ENCODE data around the gene TSPAN17. TPM values are rescaled to one million over a fixed set of nuclear protein-coding genes. Genes with fewer than 3 reads are reported as not detected.
"Not testable (repeated sequence)": the region's sequence is repeated elsewhere in the genome, so short reads cannot be mapped to it uniquely, and the experiment has no call there.

Gene TSPAN17, protein sequence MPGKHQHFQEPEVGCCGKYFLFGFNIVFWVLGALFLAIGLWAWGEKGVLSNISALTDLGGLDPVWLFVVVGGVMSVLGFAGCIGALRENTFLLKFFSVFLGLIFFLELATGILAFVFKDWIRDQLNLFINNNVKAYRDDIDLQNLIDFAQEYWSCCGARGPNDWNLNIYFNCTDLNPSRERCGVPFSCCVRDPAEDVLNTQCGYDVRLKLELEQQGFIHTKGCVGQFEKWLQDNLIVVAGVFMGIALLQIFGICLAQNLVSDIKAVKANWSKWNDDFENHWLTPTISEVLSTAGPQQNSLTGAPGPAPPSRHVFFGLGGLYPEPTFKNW
- total RNA-seq (2014; rRNA removed; shearing (Covaris generic); ENCODE audit: low replicate concordance) = 93.4 and 126 TPM in 2 replicates

DNA sequence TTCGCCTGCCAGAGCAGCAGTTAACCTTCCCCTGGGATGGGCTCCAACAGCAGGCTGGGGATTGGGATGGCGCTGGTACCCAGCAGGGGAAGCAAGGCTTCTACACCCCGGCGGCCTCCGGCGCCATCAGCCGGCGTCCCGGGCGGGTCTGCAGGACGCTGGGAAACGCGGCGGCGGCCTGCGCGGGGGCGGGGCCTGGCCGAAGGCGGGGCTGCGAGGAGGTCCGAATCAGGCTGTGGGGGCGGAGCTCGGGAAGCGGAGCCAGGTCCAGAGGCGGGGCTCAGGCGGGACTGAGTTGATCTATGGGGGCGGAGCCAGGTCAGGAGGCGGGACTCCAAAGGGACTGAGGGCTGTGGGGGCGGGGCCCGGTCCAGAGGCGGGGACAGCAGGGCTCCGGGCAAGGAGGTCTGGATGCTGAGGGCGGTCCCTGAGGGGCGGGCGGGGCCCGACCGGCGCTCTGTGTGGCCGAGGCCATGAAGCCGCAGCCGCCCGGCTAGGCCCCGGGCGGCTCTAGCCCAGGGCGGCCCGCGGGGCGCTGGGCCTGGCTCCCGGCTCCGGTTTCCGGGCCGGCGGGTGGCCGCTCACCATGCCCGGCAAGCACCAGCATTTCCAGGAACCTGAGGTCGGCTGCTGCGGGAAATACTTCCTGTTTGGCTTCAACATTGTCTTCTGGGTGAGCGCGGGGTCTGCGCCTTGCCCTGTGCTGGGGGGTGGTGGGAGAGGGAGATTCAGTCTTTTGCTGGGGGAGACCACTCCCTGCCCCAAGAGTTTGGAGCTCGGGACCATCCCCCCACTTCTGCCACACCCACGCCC is at the start of gene TSPAN17:
Gene TSPAN17 (plus strand): TSS at position 455 of the 813 bp plus-strand sequence. CDS start 132 bp downstream, at position 587.
- peak; percentile 98 for DNase-seq (ENCODE audit: low read depth)
- in situ Hi-C loops (cut with HindIII; ENCODE audit: low pct_unique_long_range_greater_than_20kb, low sequenced_read_pairs) = no loop called here

DNA sequence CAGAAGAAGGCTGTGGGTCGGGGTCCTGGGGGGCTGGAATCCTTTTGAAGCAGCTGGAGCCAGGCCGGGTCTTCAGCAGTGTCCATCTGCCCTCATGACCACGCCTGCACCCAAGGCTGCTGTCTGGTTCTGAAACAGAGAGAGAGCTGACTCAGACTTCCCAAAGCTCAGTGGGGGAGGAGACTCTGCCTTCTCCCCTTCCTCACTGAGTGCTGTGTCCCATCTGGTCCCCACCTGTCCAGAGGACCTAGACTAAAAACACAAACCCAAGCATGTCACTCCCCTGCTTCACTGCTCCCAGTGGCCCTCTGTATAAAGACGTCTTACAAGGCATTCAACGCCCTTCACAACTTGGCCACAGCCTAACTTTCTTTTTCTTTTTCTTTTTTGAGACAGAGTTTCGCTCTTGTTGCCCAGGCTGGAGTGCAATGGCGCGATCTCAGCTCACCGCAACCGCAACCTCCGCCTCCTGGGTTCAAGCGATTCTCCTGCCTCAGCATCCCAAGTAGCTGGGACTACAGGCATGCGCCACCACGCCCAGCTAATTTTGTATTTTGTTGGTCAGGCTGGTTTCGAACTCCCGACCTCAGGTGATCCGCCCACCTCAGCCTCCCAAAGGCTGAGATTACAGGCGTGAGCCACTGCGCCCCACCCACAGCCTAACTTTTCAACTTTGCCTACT is 47.4 kb upstream of the TSPAN17 start:
- in situ Hi-C loops (cut with HindIII; ENCODE audit: low pct_unique_long_range_greater_than_20kb, low sequenced_read_pairs); DNase-seq (ENCODE audit: low read depth): not testable (repeated sequence)

DNA sequence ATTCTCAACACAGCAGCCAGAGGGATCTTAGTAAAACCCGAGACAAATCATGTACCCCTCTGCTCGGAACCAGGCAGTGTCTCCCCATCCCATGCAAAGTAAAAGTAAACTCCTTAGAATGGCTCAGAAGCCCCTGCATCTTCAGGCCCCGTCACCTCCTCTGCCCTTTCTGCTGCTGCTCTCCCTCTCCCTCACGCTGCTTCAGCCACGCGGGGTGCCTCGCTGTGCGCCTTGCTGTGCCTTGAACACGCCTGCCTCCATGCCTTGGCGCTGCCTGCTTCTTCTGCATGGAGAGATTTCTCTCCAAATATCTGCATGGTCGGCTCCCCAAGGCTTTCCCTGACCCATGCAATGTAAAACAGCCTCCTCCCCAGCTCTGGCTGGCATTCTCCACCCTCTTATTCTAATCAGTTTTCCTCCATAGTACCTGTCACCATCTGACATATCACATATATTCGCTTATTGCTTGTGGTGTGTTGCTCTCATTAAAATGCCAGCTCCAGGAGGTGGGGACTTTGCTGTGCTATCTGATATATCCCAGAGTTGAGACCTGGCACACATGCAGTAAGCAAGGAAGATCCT is 45.3 kb upstream of the TSPAN17 start:
- DNase-seq (ENCODE audit: low read depth) = no peak
- in situ Hi-C loops (cut with HindIII; ENCODE audit: low pct_unique_long_range_greater_than_20kb, low sequenced_read_pairs) = no loop called here

DNA sequence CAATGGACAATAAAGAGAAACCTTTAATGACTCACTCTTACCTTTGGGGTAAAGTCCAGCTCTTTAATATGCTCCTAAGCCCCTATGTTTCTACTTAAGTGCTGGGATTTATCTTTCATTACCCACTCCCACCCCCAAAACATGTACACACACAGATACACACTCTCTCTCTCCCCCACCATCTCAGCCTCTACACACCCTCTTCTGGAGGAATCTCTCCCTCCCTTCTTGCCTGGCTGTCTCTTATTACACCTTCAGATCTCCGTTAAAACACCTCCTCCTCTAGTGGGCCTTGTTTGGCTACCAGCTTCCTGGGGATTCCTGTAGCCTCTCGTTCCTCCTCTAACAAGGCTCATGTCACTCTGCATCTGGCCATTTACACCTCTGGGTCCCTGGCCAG is 44.2 kb upstream of the TSPAN17 start:
- in situ Hi-C loops (cut with HindIII; ENCODE audit: low pct_unique_long_range_greater_than_20kb, low sequenced_read_pairs) = no loop called here
- no peak for DNase-seq (ENCODE audit: low read depth)

DNA sequence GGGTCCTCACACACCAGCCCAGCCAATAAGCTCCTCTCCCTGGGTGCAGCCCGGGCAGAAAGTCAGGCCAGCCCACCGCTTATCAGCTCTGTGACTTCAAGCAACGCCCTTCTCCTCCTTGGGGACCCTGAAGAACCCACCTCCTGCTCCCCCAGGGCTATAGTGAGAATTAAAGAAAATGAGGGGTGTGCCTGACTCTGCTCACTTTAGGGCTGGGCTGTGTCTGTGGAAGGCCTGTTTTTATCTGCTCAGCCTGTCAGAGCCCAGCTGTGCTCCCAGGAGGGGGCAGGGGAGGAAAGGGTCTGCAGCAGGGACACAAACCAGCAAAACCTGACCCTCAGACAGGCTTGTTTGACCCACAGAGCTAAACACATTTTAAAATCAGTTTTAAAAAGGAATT is 41.3 kb upstream of the TSPAN17 start:
- no peak for DNase-seq (ENCODE audit: low read depth)
- in situ Hi-C loops (cut with HindIII; ENCODE audit: low pct_unique_long_range_greater_than_20kb, low sequenced_read_pairs) = no loop called here

DNA sequence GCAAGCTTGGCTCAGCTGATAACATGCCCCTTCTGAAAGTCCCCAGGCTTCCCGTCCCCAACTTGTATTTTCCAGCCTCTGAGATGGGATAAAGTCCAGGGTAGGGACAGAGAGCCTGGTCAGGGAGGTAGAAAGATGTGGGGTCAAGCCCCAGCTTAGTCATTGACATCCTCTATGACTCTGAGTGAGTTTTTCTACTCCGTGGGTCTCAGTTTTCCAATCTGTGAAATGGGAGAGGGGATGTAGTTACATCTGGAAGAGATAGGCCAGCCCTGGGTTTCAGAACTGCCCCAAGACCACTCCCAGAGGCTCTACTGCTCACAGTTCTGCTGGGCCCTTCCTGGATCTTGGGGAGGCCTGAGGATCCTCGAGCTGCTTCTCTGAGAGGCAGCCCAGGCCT is 40.4 kb upstream of the TSPAN17 start:
- in situ Hi-C loops (cut with HindIII; ENCODE audit: low pct_unique_long_range_greater_than_20kb, low sequenced_read_pairs) = no loop called here
- no peak for DNase-seq (ENCODE audit: low read depth)

DNA sequence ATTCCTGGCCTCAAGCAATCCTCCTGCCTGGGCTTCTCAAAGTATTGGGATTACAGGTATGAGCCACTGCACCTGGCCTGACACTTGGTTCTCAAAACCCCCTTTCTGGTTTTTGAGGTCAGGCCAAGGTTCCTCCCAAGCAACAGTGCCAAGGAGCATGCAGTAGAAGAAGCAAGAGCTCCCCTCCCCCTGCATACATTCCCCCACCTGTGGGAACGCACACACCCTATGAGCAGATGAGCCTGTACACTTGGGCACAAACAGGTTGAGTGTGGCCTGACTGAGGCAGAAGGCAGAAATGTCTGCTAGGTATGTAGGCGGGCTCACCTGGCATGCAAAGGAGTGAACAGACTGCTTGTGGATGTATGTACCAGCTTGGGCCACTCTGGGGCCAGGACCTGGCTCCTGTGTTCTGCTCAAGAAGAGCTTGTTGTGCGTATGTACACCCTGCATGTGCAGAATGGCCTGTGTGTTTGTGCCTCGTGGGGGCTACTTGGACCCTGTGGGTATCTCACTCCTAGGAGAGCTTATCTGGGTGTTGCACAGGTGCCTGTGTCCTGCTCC is 39.1 kb upstream of the TSPAN17 start:
- in situ Hi-C loops (cut with HindIII; ENCODE audit: low pct_unique_long_range_greater_than_20kb, low sequenced_read_pairs) = no loop called here
- no peak for DNase-seq (ENCODE audit: low read depth)

DNA sequence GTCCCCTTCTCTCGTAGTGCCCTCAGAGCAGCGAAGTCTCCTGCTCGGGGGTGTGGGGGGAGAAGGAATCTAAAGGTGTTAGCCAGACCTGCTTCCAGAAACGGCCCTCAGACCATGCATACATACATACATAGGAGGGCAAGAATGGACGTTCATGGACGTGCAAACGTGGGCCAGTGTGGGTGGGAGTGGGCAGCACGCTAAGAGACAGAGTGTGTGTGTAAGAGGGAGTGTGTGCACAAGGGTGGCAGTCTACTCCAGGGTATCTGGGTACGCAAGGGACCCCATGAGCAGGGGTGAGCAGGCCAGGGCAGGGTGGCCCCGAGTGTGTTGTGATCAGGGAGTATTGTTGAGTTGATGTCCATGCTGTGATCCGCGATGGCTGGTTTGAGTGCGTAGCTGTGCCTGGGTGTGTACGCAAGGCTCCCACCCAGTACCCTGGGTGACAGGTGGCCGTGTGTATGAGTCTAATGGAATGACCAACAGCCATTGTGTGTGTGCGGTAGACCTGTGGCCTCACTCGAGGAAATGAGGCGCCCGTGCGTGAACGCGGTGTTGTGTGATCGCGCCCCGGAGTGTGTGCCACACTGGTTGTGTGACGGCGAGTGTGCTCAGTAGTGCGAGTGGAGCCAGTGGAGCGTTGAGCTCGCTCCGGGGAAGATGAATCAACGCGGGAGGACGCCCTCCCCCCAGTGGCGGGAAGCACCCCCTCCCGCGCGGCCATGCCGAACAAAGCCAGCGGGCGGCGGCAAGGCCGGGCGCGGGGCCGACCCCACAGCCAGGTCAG is 38.2 kb upstream of the TSPAN17 start:
- peak; percentile 66 for DNase-seq (ENCODE audit: low read depth)
- in situ Hi-C loops (cut with HindIII; ENCODE audit: low pct_unique_long_range_greater_than_20kb, low sequenced_read_pairs) = no loop called here

DNA sequence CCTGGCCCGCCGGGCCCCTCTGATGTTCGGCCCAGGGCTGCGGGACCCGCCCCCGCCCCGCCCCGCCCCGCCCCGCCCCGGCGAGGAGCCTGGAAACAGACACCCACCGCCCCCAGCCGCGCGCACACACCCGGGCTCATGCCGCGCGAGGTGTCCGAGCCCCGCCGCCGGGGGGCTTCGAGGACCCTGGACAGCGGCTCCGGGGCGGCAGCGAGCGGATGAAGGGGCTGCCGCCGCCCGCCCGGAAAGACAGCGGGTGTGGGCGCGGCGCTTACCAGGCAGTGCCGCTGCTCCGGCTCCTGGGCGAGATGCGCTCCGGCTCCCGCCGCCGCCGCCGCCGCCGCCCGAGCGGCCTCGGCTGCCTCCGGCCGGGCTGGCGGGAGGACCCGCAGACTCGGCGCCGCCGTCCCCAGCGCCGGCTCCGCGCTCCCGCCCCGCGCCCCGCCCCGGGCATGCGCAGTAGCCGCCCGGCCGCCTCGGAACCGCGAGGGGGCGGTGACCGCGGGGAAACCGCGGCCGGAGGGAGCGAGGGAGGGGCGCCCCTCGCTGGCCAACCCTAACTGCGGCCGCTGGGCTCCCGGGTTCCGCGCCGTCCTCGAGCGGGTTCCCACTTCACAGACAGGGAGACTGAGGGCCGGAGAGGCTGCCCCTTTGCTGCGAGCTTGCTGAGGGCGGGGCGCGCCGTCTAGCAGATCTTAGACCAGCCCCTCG is 37.4 kb upstream of the TSPAN17 start, which contains the start of gene GPRIN1:
Gene GPRIN1 (minus strand): TSS at position 433 of the 711 bp plus-strand sequence. CDS start 10,322 bp downstream, outside the sequence.
- in situ Hi-C loops (cut with HindIII; ENCODE audit: low pct_unique_long_range_greater_than_20kb, low sequenced_read_pairs) = no loop called here
- DNase-seq (ENCODE audit: low read depth) = peak; percentile 76

DNA sequence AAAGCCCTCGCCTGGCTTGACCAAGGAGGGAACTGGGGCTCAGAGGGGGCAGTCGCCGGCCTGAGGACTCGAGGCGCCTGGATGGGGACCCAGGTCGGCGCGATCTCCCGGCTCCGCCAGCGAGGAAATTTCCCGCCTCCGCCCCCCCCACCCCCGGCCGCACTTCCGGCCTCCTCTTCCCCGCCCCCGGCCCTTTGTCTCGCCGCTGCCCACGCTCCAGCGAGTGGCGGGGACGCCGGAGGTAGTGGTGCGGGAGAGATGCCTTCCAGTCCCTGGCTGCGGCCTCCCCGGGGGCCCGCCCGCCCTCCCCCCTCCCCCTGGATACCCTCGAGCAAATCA is 36.9 kb upstream of the TSPAN17 start:
- in situ Hi-C loops (cut with HindIII; ENCODE audit: low pct_unique_long_range_greater_than_20kb, low sequenced_read_pairs) = no loop called here
- DNase-seq (ENCODE audit: low read depth) = no peak

DNA sequence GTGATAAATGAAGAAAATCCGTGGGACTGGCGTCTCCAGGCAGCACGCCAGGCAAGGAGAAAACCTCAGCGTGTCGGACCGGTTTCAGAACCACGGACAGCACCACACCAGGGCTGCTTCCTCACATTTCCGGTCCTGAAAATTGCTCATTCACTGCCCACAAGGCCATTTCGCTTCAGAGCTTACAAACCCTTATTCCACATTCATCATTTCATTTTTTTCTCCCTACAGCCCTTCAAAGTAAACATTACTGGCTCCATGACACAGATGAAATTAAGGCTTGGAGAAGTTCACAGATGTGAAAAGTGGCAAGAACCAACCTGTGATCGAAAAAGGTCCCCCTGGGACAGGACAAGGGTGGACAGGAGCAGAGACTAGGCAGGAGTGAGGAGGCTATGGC is 35.8 kb upstream of the TSPAN17 start:
- DNase-seq (ENCODE audit: low read depth) = peak; percentile 54
- in situ Hi-C loops (cut with HindIII; ENCODE audit: low pct_unique_long_range_greater_than_20kb, low sequenced_read_pairs) = no loop called here

DNA sequence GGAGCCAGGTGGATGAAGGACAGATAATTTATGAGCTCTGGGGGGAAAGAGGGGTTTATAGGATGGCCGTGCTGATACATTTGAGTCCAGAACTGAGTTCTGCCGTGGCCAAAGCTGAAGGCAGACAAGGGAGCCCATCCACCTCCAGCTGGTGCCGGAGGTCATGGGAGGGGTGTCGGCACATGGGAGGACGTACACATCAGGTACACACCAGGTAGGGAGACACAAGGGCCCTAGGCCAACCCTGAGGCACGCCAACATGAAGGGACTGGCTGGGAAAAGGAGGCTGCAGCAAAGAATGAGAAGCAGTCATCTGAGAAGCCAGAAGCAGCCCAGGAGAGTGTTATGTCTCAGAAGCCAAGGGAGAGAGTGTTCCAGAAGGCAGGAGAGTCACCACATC is 35.3 kb upstream of the TSPAN17 start:
- in situ Hi-C loops (cut with HindIII; ENCODE audit: low pct_unique_long_range_greater_than_20kb, low sequenced_read_pairs) = no loop called here
- DNase-seq (ENCODE audit: low read depth) = no peak

DNA sequence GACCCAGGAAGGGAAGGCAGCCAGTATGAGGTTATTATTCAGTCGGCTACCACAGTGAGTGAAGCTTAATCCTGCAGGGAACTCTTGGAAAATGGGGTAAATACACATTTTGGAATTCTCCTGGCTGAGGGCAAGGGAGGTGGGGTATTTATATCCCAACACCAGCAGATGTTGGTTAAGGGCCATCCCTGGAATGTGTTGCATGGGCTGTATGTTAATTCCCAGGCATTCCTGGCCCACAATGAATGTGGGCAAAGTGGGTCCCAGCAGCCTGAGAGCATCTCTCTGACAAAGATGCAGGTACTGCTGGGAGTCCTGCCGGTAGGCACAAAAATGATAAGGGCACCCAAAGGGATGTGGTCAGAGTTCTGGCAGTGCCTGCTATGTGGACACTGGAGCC is 34.4 kb upstream of the TSPAN17 start:
- no peak for DNase-seq (ENCODE audit: low read depth)
- in situ Hi-C loops (cut with HindIII; ENCODE audit: low pct_unique_long_range_greater_than_20kb, low sequenced_read_pairs) = no loop called here

DNA sequence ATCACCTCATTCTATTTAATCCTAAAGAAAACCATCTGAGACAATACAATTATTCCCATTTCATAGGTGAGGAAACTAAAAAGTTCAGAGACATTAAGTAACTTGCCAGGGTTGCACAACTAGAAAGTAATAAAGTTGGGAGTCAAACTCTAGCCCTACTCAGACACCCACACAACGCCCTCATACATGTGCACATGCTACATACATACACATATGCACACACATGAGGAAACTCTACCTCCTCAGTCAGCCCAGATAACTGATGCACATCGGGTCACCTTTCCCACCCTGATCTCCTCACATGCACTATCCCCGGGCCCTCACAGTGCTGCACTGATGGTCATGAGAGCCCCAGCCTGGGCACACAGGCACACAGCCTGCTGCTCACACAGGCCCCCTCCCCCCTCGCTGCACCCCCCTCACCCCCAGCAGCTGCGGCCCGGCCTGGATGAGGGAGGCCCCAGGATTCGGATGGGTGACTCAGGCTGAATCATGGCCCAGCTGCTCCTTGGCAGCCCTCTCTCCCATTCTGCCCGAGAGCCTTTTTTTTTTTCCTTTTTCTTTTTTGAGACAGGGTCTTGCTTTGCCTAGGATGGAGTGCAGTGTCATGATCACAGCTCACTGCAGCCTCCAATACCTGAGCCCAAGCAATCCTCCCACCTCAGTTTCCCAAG is 32.3 kb upstream of the TSPAN17 start:
- in situ Hi-C loops (cut with HindIII; ENCODE audit: low pct_unique_long_range_greater_than_20kb, low sequenced_read_pairs) = no loop called here
- DNase-seq (ENCODE audit: low read depth) = no peak

DNA sequence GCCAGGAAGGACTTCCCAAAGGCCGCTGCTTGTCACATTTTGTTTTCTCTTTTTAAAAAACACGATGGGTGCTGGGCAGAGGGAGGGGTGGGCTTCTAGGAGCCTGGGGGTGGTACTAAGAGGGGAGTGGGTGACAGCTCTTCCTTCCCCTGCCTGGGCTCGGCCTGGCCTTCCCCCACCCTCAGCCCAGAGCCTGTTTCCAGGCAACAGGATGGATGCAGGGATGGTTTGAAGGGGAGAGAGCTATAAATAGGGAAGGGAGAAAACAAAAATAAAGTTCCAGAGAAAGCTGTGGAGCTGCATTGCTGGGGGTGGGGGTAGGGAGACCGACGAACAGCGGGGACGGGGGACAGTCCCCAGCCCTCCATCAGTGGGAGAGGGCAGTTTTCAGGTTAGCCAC is 30.8 kb upstream of the TSPAN17 start:
- DNase-seq (ENCODE audit: low read depth) = no peak
- in situ Hi-C loops (cut with HindIII; ENCODE audit: low pct_unique_long_range_greater_than_20kb, low sequenced_read_pairs) = no loop called here

DNA sequence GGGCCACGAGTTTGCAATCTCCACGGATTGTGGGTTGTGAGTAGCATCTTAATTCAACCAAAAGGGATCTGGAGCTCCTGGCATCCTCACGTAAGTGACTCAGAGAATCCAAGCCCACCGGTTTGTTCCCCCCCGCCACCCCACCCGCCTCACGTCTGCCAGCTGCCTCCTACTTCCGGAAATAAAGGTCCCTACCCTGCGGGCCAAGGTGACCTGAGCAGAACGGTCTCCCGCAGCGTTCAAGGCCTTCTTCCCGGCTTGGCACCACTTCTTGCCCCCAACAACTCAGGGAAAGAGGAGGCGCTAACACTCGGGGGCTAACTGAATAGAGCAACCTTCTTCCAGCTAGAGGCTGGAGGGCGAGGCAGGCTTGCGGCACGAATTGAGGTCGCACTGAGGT is 28.5 kb upstream of the TSPAN17 start:
- in situ Hi-C loops (cut with HindIII; ENCODE audit: low pct_unique_long_range_greater_than_20kb, low sequenced_read_pairs) = no loop called here
- DNase-seq (ENCODE audit: low read depth) = no peak

DNA sequence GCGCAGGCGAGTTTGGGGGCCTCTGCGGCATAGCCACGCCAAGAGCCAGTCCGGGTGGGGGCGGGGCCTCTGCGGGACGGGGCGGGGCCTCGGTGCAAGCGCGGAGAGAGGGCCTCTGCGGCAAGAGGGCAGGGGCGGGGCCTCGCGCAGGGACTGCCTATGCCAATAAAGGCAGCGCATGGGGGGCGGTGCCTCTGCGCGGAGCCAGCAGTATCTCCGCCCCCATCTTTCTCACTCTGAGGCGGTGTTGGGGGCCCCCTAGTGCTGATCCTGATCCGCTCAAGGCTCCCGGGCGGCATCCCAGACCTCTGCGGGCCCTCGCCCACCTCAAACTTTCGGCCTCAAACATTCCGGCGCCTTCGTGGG is 28.1 kb upstream of the TSPAN17 start:
- peak; percentile 82 for DNase-seq (ENCODE audit: low read depth)
- in situ Hi-C loops (cut with HindIII; ENCODE audit: low pct_unique_long_range_greater_than_20kb, low sequenced_read_pairs) = no loop called here
